Endothelial cell of umbilical vein (primary cell): ENCODE measurements around the gene MBD5. TPM values are rescaled to one million over a fixed set of nuclear protein-coding genes. Genes with fewer than 3 reads are reported as not detected.

Experiments
- BruUV-seq: library from RNA; stranded (reverse); fragments of 400-500 nt; replicated peaks from 2 replicates; lab custom pipeline; 2021; lab: Mats Ljungman, UMichigan
- CTCF ChIA-PET: fragments of 300-600, 350-600 bp; sonication (Branson Sonifier 250); formaldehyde crosslinking; loops from one replicate; lab custom pipeline; 2021; ENCODE audit warnings: antibody characterized with exemption, inconsistent platforms; lab: Charles Lee
- POLR2A ChIA-PET: fragments of 300-600, 350-600 bp; sonication (Branson Sonifier 250); formaldehyde crosslinking; loops from one replicate; lab custom pipeline; 2021; ENCODE audit warnings: antibody characterized with exemption, inconsistent platforms; lab: Charles Lee
- DNase-seq: peaks from one replicate; pipeline ENCODE4 v3.0.0-alpha.2; 2011; ENCODE audit warnings: low read depth, low spot score
- FAIRE-seq: peaks from 2 replicates; lab custom pipeline; 2011; peaks lifted over from hg19 to GRCh38; lab: Jason Lieb, UNC
- H2AFZ ChIP-seq: 2 replicates; pipeline ENCODE4 v1.6.0; 2012; ENCODE audit warnings: low read depth, low read length, control low read depth, inconsistent platforms
- H3K27ac ChIP-seq: 2 replicates; pipeline ENCODE4 v1.5.1; 2011; ENCODE audit warnings: low read depth, mild to moderate bottlenecking, control low read depth, low read length, moderate library complexity; ENCODE audit not compliant: insufficient read depth
- H3K27me3 ChIP-seq, 2 experiments: 2 replicates each; pipeline versions ENCODE4 v1.6.0 to v1.6.1; 2011; ENCODE audit warnings: low read length in 2 of 2, mixed read lengths in 1 of 2; ENCODE audit not compliant: control insufficient read depth in 2 of 2, insufficient read depth in 2 of 2
- H3K36me3 ChIP-seq, 2 experiments: 2 replicates in 1 of 2; 3 replicates in 1 of 2; pipeline ENCODE4 v1.5.1; 2011; ENCODE audit warnings: low read length in 2 of 2, mild to moderate bottlenecking in 1 of 2, moderate library complexity in 1 of 2; ENCODE audit not compliant: control insufficient read depth in 2 of 2, insufficient read depth in 2 of 2; ENCODE audit errors: extremely low read depth in 1 of 2
- H3K4me1 ChIP-seq: 3 replicates; pipeline ENCODE4 v1.5.1; 2011; ENCODE audit warnings: mild to moderate bottlenecking, low read length; ENCODE audit not compliant: control insufficient read depth, insufficient read depth; ENCODE audit errors: extremely low read depth
- H3K4me2 ChIP-seq: 2 replicates; pipeline ENCODE4 v1.6.1; 2011; ENCODE audit warnings: low read length, control low read depth, mixed read lengths; ENCODE audit not compliant: insufficient read depth
- H3K4me3 ChIP-seq, 3 experiments: fragments of 200-600 bp in 1 of 3; sonication (generic), shearing (Covaris generic) in 1 of 3; replicated peaks in 1 of 3; 2 replicates each; pipeline ENCODE4 v1.5.1; 2011 to 2016; ENCODE audit warnings: control low read depth in 3 of 3, low read length in 3 of 3, mild to moderate bottlenecking in 2 of 3, inconsistent platforms in 1 of 3, low read depth in 1 of 3, moderate library complexity in 1 of 3; ENCODE audit not compliant: insufficient read depth in 1 of 3
- H3K79me2 ChIP-seq: 2 replicates; pipeline ENCODE4 v1.6.0; 2012; ENCODE audit warnings: low read length, inconsistent platforms; ENCODE audit not compliant: control insufficient read depth, insufficient read depth
- H3K9ac ChIP-seq: replicated peaks from 2 replicates; pipeline ENCODE3; 2011; ENCODE audit warnings: low read length, control low read depth; ENCODE audit not compliant: insufficient read depth; ENCODE audit errors: extremely low read depth
- H3K9me1 ChIP-seq: replicated peaks from 3 replicates; pipeline ENCODE4 v1.6.0; 2011; ENCODE audit warnings: mild to moderate bottlenecking, low read length; ENCODE audit not compliant: control insufficient read depth, insufficient read depth; ENCODE audit errors: extremely low read depth
- H3K9me3 ChIP-seq: replicated peaks from 2 replicates; pipeline ENCODE4 v1.5.1; 2012; ENCODE audit warnings: low read length, inconsistent platforms; ENCODE audit not compliant: control insufficient read depth, insufficient read depth
- H4K20me1 ChIP-seq: replicated peaks from 2 replicates; pipeline ENCODE3; 2011; ENCODE audit warnings: mild to moderate bottlenecking, low read length; ENCODE audit not compliant: control insufficient read depth, insufficient read depth; ENCODE audit errors: extremely low read depth
- EZH2 ChIP-seq: IDR thresholded peaks from 2 replicates; pipeline ENCODE4 v1.6.1; 2012; ENCODE audit warnings: borderline replicate concordance, low read depth, mild to moderate bottlenecking, moderate library complexity, low read length, inconsistent platforms; ENCODE audit not compliant: severe bottlenecking
- FOS ChIP-seq: IDR thresholded peaks from 2 replicates; pipeline ENCODE4 v1.6.1; 2011; ENCODE audit warnings: mild to moderate bottlenecking, low read length, moderate library complexity, borderline replicate concordance; ENCODE audit not compliant: insufficient read depth
- GATA2 ChIP-seq: IDR thresholded peaks from 2 replicates; pipeline ENCODE4 v1.7.0; 2011; ENCODE audit warnings: low read depth, mild to moderate bottlenecking, moderate library complexity, mixed read lengths, low read length; ENCODE audit not compliant: insufficient read length, insufficient read depth
- JUN ChIP-seq: IDR thresholded peaks from 2 replicates; pipeline ENCODE4 v1.6.1; 2011; ENCODE audit warnings: borderline replicate concordance, low read depth; ENCODE audit not compliant: insufficient read length, insufficient read depth
- MYC ChIP-seq: IDR thresholded peaks from one replicate; pipeline ENCODE4 v1.6.1; 2011; ENCODE audit warnings: mild to moderate bottlenecking, low read depth, low read length
- POLR2A ChIP-seq: IDR thresholded peaks from 2 replicates; pipeline ENCODE4 v1.6.1; 2012; ENCODE audit warnings: low read depth, mild to moderate bottlenecking, control low read depth, low read length
- POLR2AphosphoS5 ChIP-seq: IDR thresholded peaks from 2 replicates; pipeline ENCODE4 v1.6.1; 2012; ENCODE audit warnings: low read depth, mild to moderate bottlenecking, control low read depth, low read length, moderate library complexity; ENCODE audit not compliant: insufficient read depth
- dilution Hi-C: fragments of 300-500 bp; cut with MboI; formaldehyde crosslinking; loops from one replicate; pipeline ENCODE4 v1.15.0; 2019; ENCODE audit warnings: low sequenced_read_pairs; ENCODE audit not compliant: extremely low pct_ligation_motif_present
- intact Hi-C: fragments of 100-400 bp; cut with micrococcal nuclease; formaldehyde crosslinking; loops from one replicate; pipeline ENCODE4 v1.10.0; 2022
- polyA plus RNA-seq, 4 experiments: library from polyadenylated mRNA; depleted of rRNA in 3 of 4; stranded (reverse) in 3 of 4; unstranded in 1 of 4; fragments of >200 nt; gene quantifications; 2 replicates each; pipeline versions ENCODE4 v1.2.1 to v1.2.3, GENCODE V29; 2011 to 2012; ENCODE audit warnings: missing spikeins in 1 of 4
- total RNA-seq: library from RNA; stranded (reverse); gene quantifications from 2 replicates; pipeline ENCODE4 v1.2.3, GENCODE V29; 2021
- TF ChIP-seq, protein P1 (sequence below): IDR thresholded peaks from 2 replicates; pipeline ENCODE4 v1.6.1; 2011; ENCODE audit not compliant: insufficient read depth, insufficient read length
- TF ChIP-seq, protein P2 (sequence below), 2 donors: IDR thresholded peaks; 1 replicate in 1 of 2; 2 replicates in 1 of 2; pipeline ENCODE4 v1.5.1; 2011; ENCODE audit warnings: low read length in 2 of 2, mild to moderate bottlenecking in 2 of 2, moderate library complexity in 2 of 2, control low read depth in 1 of 2, inconsistent platforms in 1 of 2, low read depth in 1 of 2; ENCODE audit not compliant: insufficient read depth in 1 of 2; ENCODE audit errors: extremely low read depth in 1 of 2

Gene MBD5
- total and polyA plus RNA-seq, 2 donors (not counting 3 experiments of a cell fraction or from before 2014, with no cell fraction given) = 11.3 to 37.0 TPM

DNA sequence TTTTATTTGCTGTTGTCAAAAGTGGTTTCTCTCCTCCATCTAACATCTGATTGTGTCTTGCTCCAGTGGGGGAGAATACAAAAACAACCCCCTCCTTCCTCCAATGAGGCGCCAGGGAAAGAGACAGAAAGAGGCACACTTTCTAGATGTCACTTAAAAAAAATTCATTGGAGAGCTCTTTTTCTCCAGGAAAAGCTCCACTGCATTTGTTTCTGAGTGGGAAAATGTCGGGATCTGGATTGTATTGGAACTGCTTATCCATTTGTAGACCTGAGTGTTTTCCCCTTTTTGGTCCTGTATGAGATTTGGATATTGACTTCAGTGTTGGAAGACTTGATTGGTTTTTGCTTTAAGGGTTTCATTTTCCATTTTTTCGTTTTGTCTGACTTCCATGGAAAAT, 995 bp downstream of the MBD5 start:
- Histone ChIP-seq H3K27me3 (no peaks in the 10 kb centered on the region), H3K4me2 (peak overlapping the region; percentile 99), H3K4me1 (peaks cover 25% of the 10 kb centered on the region), H3K9me3 (no peaks in the 10 kb centered on the region), H4K20me1 (no peaks in the 10 kb centered on the region), H3K79me2 (peaks cover 66% of the 10 kb centered on the region), H3K9me1 (no peaks in the 10 kb centered on the region), H3K27ac (peak overlapping the region; percentile 74), H3K36me3 (no peaks in the 10 kb centered on the region), H3K4me3 (peak overlapping the region; percentile 77 to 88 (median 88)), H2AFZ (peak overlapping the region; percentile 35), H3K9ac (peak overlapping the region; percentile 91)
- no peak for FAIRE-seq
- ChIA-PET CTCF (interaction anchor here (0.8 to 4.9 kb wide), 2 partner anchors 487 to 1552 kb away, joined by 3 to 59 read pairs; no protein-coding TSS in a partner anchor), POLR2A (interaction anchor here (0.6 kb wide), 1 partner anchor 10 kb away, joined by 15 read pairs; no protein-coding TSS in a partner anchor)
- TF ChIP-seq POLR2AphosphoS5 = no peak
- TF ChIP-seq, protein P1, sequence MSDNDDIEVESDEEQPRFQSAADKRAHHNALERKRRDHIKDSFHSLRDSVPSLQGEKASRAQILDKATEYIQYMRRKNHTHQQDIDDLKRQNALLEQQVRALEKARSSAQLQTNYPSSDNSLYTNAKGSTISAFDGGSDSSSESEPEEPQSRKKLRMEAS = no peak
- TF ChIP-seq GATA2 = no peak
- no peak for TF ChIP-seq POLR2A
- no peak for TF ChIP-seq MYC
- no peak for TF ChIP-seq FOS
- TF ChIP-seq, protein P2, sequence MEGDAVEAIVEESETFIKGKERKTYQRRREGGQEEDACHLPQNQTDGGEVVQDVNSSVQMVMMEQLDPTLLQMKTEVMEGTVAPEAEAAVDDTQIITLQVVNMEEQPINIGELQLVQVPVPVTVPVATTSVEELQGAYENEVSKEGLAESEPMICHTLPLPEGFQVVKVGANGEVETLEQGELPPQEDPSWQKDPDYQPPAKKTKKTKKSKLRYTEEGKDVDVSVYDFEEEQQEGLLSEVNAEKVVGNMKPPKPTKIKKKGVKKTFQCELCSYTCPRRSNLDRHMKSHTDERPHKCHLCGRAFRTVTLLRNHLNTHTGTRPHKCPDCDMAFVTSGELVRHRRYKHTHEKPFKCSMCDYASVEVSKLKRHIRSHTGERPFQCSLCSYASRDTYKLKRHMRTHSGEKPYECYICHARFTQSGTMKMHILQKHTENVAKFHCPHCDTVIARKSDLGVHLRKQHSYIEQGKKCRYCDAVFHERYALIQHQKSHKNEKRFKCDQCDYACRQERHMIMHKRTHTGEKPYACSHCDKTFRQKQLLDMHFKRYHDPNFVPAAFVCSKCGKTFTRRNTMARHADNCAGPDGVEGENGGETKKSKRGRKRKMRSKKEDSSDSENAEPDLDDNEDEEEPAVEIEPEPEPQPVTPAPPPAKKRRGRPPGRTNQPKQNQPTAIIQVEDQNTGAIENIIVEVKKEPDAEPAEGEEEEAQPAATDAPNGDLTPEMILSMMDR (IDR thresholded peaks at IDR 0.05; ENCODE audit: extremely low read depth in 1 of 2, insufficient read depth in 1 of 2, low read depth in 1 of 2, low read length in 2 of 2) = no peak
- no peak for TF ChIP-seq JUN
- TF ChIP-seq EZH2 = no peak
- dilution Hi-C loops = no loop called here
- no TSS peak for BruUV-seq
- no peak for DNase-seq
- intact Hi-C loops = loop anchor here (2.0 kb wide), 4 partner anchors 75 to 623 kb away; partner anchors contain the start of genes ACVR2A and EPC2
